Skeletal muscle satellite cell (primary cell): ENCODE results near the gene ADARB1.

ENCODE experiments used
- H3K27me3 ChIP-seq: 2 replicates; pipeline ENCODE4 v1.7.0; 2013; ENCODE audit warnings: low read length; ENCODE audit not compliant: control insufficient read depth, insufficient read depth
- H3K36me3 ChIP-seq: 2 replicates; pipeline ENCODE4 v1.7.0; 2013; ENCODE audit warnings: mild to moderate bottlenecking, control low read depth, low read length; ENCODE audit not compliant: insufficient read depth
- H3K4me1 ChIP-seq: 2 replicates; pipeline ENCODE4 v1.7.0; 2013; ENCODE audit warnings: low read length; ENCODE audit not compliant: control insufficient read depth, insufficient read depth
- H3K4me2 ChIP-seq: 2 replicates; pipeline ENCODE4 v1.7.0; 2013; ENCODE audit warnings: mild to moderate bottlenecking, low read length
- H3K4me3 ChIP-seq: 2 replicates; pipeline ENCODE4 v1.7.0; 2013; ENCODE audit warnings: low read length
- H3K9ac ChIP-seq: 2 replicates; pipeline ENCODE4 v1.7.0; 2013; ENCODE audit warnings: mild to moderate bottlenecking, low read depth, low read length, moderate library complexity
- H3K9me3 ChIP-seq: replicated peaks from 2 replicates; pipeline ENCODE4 v1.7.0; 2013; ENCODE audit warnings: mild to moderate bottlenecking, control low read depth, low read length

The ADARB1 gene

DNA sequence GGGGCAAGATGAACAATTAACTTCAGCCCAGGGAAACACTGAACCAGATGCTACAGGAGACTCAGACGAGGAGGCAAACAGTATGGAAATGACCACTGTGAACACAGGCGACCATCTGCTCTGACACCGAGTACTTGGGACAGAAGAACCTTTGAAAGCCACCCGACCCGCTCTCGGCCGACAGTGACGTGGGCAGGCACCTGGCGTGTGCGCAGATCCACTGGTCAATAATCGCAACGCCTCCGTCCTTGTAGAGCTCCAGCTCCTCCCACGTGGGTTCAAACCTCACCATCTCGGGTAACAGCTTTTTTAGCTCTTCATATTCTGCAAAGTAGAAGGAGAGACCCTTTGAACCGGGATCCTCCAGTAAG is 193.0 kb downstream of the ADARB1 start:
- Histone ChIP-seq H3K27me3 (no peaks in the 10 kb centered on the region), H3K36me3 (peaks cover 73% of the 10 kb centered on the region), H3K9me3 (peaks cover 5% of the 10 kb centered on the region), H3K4me3 (no peak overlapping the region), H3K9ac (no peak overlapping the region), H3K4me2 (no peak overlapping the region), H3K4me1 (no peaks in the 10 kb centered on the region)

DNA sequence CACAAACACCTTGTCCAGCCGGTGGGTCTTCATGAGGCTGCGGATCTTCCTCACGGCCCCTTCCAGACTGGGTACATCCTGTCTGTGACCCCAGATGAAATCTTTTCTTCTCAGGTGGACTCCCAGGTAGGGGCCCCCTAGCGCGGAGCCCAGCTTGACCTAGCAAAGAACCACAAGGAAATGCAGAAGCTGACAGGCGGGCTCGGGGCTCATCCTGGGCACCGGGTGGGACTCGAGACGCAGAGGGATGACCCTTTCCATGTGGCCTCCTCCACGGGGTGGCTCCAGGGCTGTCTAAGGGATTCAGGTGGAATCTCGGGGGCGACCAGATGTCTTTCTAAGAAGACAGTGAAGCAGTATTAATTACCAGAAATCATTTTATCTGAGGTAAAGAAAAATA is 195.5 kb downstream of the ADARB1 start:
- Histone ChIP-seq H3K4me3 (no peak overlapping the region), H3K4me2 (no peak overlapping the region), H3K9me3 (peaks cover 5% of the 10 kb centered on the region), H3K9ac (no peak overlapping the region), H3K36me3 (peaks cover 75% of the 10 kb centered on the region), H3K27me3 (no peaks in the 10 kb centered on the region), H3K4me1 (no peaks in the 10 kb centered on the region)

DNA sequence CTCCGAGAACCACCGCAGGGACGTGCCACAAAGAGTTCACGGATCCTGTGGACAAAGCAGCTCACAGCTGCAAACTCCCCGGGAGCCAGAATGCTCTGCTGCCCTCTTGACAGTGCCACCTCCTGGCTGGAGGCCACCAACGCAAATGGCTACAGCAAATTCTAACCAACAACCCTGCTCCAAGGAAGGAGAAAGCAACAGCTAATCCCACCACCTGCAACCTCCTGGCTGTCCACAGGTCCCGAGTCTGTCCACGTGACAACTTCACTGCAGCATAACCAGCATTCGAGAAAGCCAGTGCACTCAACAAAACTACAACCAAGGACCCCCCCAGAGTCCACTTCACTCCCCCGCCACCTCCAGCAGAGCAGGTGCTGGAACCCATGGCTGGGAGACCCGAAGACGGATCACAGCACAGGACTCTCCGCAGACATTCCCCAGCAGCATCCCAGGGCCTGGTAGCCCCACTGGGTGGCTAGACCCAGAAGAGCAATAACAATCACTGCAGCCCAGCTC is 196.0 kb downstream of the ADARB1 start:
- H3K4me2 ChIP-seq: no peak overlapping the region
- H3K27me3 ChIP-seq: no peaks in the 10 kb centered on the region
- H3K9me3 ChIP-seq: peaks cover 5% of the 10 kb centered on the region
- H3K36me3 ChIP-seq: peaks cover 75% of the 10 kb centered on the region
- H3K4me1 ChIP-seq: no peaks in the 10 kb centered on the region
- no peak overlapping the region for H3K4me3 ChIP-seq
- H3K9ac ChIP-seq: no peak overlapping the region
